Osteoblast (primary cell): ENCODE measurements around the gene SLC27A6. TPM values are rescaled to one million over a fixed set of nuclear protein-coding genes. Genes with fewer than 3 reads are reported as not detected.

Source experiments
- DNase-seq: peaks from one replicate; pipeline ENCODE4 v3.0.0; 2011; ENCODE audit warnings: low spot score, mixed read lengths; ENCODE audit not compliant: insufficient read length; ENCODE audit errors: missing footprints
- H2AFZ ChIP-seq: 2 replicates; pipeline ENCODE4 v1.6.0; 2011; ENCODE audit warnings: mild to moderate bottlenecking, low read length
- H3K27ac ChIP-seq: 2 replicates; pipeline ENCODE4 v1.5.1; 2011; ENCODE audit warnings: mild to moderate bottlenecking, low read depth, low read length, moderate library complexity
- H3K27me3 ChIP-seq: 2 replicates; pipeline ENCODE4 v1.6.0; 2012; ENCODE audit warnings: mild to moderate bottlenecking, control low read depth, inconsistent platforms, low read length, moderate library complexity; ENCODE audit not compliant: insufficient read depth
- H3K36me3 ChIP-seq: 2 replicates; pipeline ENCODE4 v1.5.1; 2011; ENCODE audit warnings: mild to moderate bottlenecking, low read length, control low read depth, moderate library complexity; ENCODE audit not compliant: insufficient read depth
- H3K4me1 ChIP-seq: 2 replicates; pipeline ENCODE4 v1.5.1; 2011; ENCODE audit warnings: mild to moderate bottlenecking, low read length, control low read depth, moderate library complexity; ENCODE audit not compliant: insufficient read depth
- H3K4me2 ChIP-seq: 2 replicates; pipeline ENCODE4 v1.6.0; 2011; ENCODE audit warnings: mild to moderate bottlenecking, low read length; ENCODE audit not compliant: insufficient read depth
- H3K4me3 ChIP-seq: fragments of 200-600 bp; sonication (generic); 3 replicates; pipeline ENCODE4 v1.5.1; 2012; ENCODE audit warnings: mild to moderate bottlenecking, low read length, inconsistent platforms; ENCODE audit not compliant: insufficient read depth
- H3K79me2 ChIP-seq: 2 replicates; pipeline ENCODE4 v1.6.0; 2012; ENCODE audit warnings: mild to moderate bottlenecking, low read length, control low read depth, inconsistent platforms; ENCODE audit not compliant: insufficient read depth
- H3K9me3 ChIP-seq: 2 replicates; pipeline ENCODE4 v1.5.1; 2011; ENCODE audit warnings: low read depth, low read length, control low read depth
- H4K20me1 ChIP-seq: 2 replicates; pipeline ENCODE4 v1.6.0; 2012; ENCODE audit warnings: mild to moderate bottlenecking, low read length, control low read depth; ENCODE audit not compliant: insufficient read depth
- CTCF ChIP-seq: IDR thresholded peaks from 2 replicates; pipeline ENCODE4 v1.5.1; 2011; ENCODE audit warnings: mild to moderate bottlenecking, low read depth, low read length, moderate library complexity; ENCODE audit errors: extremely low read depth
- total RNA-seq: library from RNA; depleted of rRNA; stranded (reverse); fragments of >200 nt; gene quantifications from 2 replicates; pipeline ENCODE4 v1.2.3, GENCODE V29; 2012

SLC27A6 gene
- total RNA-seq, 1 donor = not detected

DNA sequence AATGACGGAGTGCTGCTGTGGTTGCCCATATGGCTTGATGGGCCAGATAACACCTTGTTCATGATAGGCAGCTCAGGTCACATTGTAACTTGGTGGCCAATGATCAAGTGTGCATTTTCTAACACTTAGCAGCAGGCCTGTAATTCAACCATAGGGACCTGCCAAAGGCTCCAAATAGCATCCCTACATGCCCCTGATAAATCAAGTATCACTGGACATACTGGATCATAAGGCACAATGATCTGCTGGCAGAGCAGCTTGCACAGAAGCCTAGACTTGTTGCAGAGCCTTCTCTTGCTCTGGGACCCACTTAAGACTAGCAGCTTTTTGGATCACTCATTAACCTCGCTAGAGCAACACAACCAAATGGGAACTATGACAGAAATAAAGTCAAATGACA is 83.2 kb downstream of the SLC27A6 start:
- no peaks in the 10 kb centered on the region for H3K79me2 ChIP-seq
- no peaks in the 10 kb centered on the region for H3K36me3 ChIP-seq
- no peak overlapping the region for H3K4me3 ChIP-seq
- no peak for TF ChIP-seq CTCF
- no peaks in the 10 kb centered on the region for H3K27me3 ChIP-seq
- DNase-seq = no peak
- peaks cover 1% of the 10 kb centered on the region for H3K9me3 ChIP-seq
- H3K4me1 ChIP-seq = no peaks in the 10 kb centered on the region
- H3K27ac ChIP-seq = no peak overlapping the region
- no peaks in the 10 kb centered on the region for H4K20me1 ChIP-seq
- H3K4me2 ChIP-seq = no peak overlapping the region
- no peak overlapping the region for H2AFZ ChIP-seq

GRCh38 chr5:129049126-129049799 is 84.0 kb downstream of the SLC27A6 start:
- no peaks in the 10 kb centered on the region for H3K79me2 ChIP-seq

DNA sequence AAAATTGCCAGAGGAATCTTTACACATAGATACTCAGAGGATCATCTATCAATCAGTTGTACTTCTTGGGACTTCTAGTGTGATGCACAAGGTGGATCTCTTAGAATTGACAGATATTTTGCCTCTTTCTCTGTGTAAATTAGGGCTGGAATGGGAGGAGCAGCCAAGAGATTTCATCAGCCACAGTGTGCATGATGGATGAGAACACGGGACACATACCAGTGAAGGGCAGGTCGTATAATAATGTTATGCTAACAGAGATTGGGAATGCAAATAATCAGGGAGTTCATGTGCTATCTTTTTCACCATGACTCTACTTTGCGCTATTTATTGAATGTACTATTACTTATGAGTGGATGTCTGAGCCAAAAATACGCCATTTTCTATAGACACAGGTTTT is 86.0 kb downstream of the SLC27A6 start:
- Histone ChIP-seq H3K36me3 (no peaks in the 10 kb centered on the region), H3K4me2 (no peak overlapping the region), H3K4me3 (no peak overlapping the region), H3K9me3 (no peaks in the 10 kb centered on the region), H3K27me3 (no peaks in the 10 kb centered on the region), H3K79me2 (no peaks in the 10 kb centered on the region), H4K20me1 (no peaks in the 10 kb centered on the region), H3K4me1 (no peaks in the 10 kb centered on the region), H3K27ac (no peak overlapping the region), H2AFZ (no peak overlapping the region)
- TF ChIP-seq CTCF = no peak
- DNase-seq = no peak

More at GRCh38 chr5:129049126-129049799, 84.0 kb downstream of the SLC27A6 start:
- Histone ChIP-seq H3K27ac (no peak overlapping the region), H3K36me3 (no peaks in the 10 kb centered on the region), H3K4me3 (no peak overlapping the region), H3K4me2 (no peak overlapping the region), H3K9me3 (no peaks in the 10 kb centered on the region), H3K4me1 (no peaks in the 10 kb centered on the region), H4K20me1 (no peaks in the 10 kb centered on the region), H3K27me3 (no peaks in the 10 kb centered on the region), H2AFZ (no peak overlapping the region)
- TF ChIP-seq CTCF = no peak
- DNase-seq = no peak

DNA sequence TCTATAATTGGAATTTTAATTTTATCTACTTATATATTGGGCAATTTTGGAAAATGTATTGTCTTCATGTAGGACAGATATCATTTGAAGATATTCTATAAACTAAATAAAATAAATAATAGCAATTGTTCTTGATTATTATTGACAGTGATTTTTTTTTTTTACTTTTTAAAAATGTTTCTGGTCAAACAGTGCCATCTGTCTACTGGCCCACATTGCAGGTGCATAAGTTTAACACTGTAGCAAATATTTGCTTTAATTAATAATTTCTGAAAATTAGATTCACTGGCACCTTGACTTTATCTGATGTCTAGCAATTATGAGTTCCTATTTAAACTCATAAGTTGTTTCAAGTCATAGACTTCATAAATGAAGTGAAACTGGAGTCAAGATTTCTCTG is 88.2 kb downstream of the SLC27A6 start:
- TF ChIP-seq CTCF = no peak
- Histone ChIP-seq H4K20me1 (no peaks in the 10 kb centered on the region), H3K27me3 (no peaks in the 10 kb centered on the region), H3K9me3 (no peaks in the 10 kb centered on the region), H3K36me3 (no peaks in the 10 kb centered on the region), H3K4me1 (no peaks in the 10 kb centered on the region), H3K79me2 (no peaks in the 10 kb centered on the region), H2AFZ (no peak overlapping the region), H3K4me3 (no peak overlapping the region), H3K4me2 (no peak overlapping the region), H3K27ac (no peak overlapping the region)
- DNase-seq = no peak
